HUES48 (cell line): ENCODE data around the gene CREB1.

Experiments
- H3K27ac ChIP-seq: one replicate; pipeline ENCODE4 v1.7.0; 2013; ENCODE audit warnings: low read depth, low read length, inconsistent platforms
- H3K27me3 ChIP-seq: 2 replicates; pipeline ENCODE4 v1.6.1; 2013; ENCODE audit warnings: mild to moderate bottlenecking, low read length; ENCODE audit not compliant: control insufficient read depth, insufficient read depth
- H3K36me3 ChIP-seq: 2 replicates; pipeline ENCODE4 v1.6.1; 2013; ENCODE audit warnings: low read length; ENCODE audit not compliant: control insufficient read depth, insufficient read depth
- H3K4me1 ChIP-seq: 2 replicates; pipeline ENCODE4 v1.6.1; 2013; ENCODE audit warnings: mild to moderate bottlenecking, low read length; ENCODE audit not compliant: control insufficient read depth, insufficient read depth
- H3K4me3 ChIP-seq: 2 replicates; pipeline ENCODE4 v1.5.1; 2013; ENCODE audit warnings: mild to moderate bottlenecking, low read depth, low read length
- H3K9ac ChIP-seq: 2 replicates; pipeline ENCODE4 v1.6.1; 2013; ENCODE audit warnings: mild to moderate bottlenecking, low read depth, low read length, moderate library complexity
- H3K9me3 ChIP-seq: 2 replicates; pipeline ENCODE4 v1.6.1; 2013; ENCODE audit warnings: low read length; ENCODE audit not compliant: control insufficient read depth, insufficient read depth

CREB1 gene

DNA sequence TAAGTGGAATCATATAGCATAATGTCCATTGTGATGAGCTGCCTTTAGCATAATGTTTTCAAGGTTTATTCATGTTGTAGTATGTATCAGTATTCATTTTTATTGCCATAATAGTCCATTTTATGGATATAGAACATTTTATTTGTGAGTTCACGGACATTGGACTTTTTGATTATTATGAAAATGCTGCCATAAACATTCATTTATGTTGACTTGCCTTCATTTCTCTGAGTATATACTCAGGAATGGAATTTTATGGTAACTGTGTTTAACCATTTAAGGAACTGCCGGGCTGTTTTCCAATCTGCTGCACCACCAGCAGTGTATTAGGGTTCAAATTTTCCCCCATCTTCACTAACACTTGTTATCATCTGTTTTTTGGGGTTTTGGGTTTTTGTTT, 12.2 kb downstream of the CREB1 start:
- Histone ChIP-seq H3K27ac (no peak overlapping the region), H3K36me3 (peaks cover 2% of the 10 kb centered on the region; the same call in 1 of the 2 replicates), H3K4me1 (peaks cover 4% of the 10 kb centered on the region; the same call in 1 of the 2 replicates), H3K27me3 (no peaks in the 10 kb centered on the region), H3K9me3 (no peaks in the 10 kb centered on the region), H3K4me3 (no peak overlapping the region), H3K9ac (no peak overlapping the region)

DNA sequence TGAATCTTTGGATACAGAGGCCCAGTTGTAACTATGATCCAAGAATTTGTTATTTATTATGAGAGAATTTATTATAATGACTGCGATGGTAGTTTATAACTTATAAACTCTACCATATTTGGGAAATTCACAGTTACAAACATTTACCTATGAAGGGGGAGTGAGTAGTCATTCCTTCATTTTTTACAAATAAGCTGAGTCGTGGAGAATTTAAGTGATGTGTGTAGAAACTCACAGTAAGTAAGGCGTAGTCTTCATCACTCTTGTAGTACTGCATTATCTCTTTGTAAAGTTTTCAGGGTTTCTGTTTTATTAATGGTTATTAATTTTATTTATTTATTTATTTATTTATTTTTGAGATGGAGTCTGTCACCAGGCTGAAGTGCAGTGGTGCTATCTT, 13.5 kb downstream of the CREB1 start:
- Histone ChIP-seq H3K27ac (no peak overlapping the region), H3K4me1 (no peaks in the 10 kb centered on the region), H3K4me3 (no peak overlapping the region), H3K36me3 (peaks cover 2% of the 10 kb centered on the region; the same call in 1 of the 2 replicates), H3K9ac (no peak overlapping the region), H3K27me3 (no peaks in the 10 kb centered on the region), H3K9me3 (no peaks in the 10 kb centered on the region)

DNA sequence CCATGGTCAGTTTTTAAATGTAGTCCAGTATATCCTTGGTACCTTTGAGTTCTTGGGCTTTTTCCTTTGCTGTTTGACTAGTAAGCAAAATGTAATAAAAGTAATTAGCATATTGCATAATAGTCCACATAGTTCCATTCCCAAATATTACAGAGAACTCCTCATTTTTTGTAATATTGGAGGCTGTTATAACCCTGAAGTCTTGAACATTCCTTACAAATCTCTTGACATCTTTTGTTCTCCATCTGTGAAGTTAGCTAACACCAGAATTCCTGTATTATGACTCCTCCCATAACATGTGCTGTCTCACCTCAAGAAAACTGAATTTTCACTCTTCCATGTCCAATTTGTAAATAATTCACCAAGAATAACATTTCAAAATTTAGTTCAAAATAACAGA, 17.1 kb downstream of the CREB1 start:
- Histone ChIP-seq H3K9ac (no peak overlapping the region), H3K27ac (no peak overlapping the region), H3K36me3 (peaks cover 2% of the 10 kb centered on the region; the same call in 1 of the 2 replicates)

DNA sequence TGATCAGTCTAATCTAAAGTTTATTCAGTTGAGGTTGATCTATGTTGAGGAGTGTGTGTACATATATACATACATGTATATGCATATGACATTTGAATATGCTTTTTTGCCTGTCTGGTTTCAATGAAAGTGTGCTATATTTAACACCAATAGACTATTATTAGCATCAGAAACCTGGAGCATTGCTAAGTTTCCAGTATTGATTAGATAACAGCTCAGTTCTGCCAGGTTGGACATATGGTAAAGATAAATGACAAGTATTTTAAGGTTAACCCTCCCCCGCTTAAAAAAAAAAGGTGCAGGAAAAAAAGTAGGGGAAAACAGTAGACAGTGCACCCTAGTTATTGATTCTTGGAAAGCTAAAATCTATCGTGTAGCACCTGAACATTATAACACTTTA, 19.4 kb downstream of the CREB1 start:
- no peaks in the 10 kb centered on the region for H3K27me3 ChIP-seq
- no peak overlapping the region for H3K27ac ChIP-seq
- H3K36me3 ChIP-seq: peaks cover 2% of the 10 kb centered on the region; the same call in 1 of the 2 replicates
- no peaks in the 10 kb centered on the region for H3K4me1 ChIP-seq
- no peak overlapping the region for H3K4me3 ChIP-seq
- no peak overlapping the region for H3K9ac ChIP-seq
- no peaks in the 10 kb centered on the region for H3K9me3 ChIP-seq

More for the DNA sequence above, 17.1 kb downstream of the CREB1 start:
- no peaks in the 10 kb centered on the region for H3K27me3 ChIP-seq
- H3K4me3 ChIP-seq: no peak overlapping the region
- H3K9me3 ChIP-seq: no peaks in the 10 kb centered on the region
- no peaks in the 10 kb centered on the region for H3K4me1 ChIP-seq

DNA sequence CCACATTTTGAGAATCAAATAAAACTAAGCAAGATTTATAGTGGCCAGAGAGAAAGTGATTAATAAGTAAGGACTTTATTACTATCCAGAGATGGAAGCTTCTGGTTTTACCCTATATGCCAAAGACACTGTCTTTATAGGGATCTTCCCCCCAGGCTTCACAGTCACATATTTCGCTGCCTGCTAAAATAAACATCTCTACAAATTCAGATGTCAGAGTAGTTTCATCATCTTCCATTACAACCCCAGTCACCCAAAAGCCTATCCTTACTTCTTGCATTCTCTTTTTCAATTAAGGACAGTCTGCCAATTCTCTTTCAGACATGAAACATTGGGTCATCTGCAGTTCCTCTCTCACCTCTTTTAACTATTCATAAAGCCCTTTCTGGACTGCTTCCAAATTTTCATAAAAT, 28.3 kb downstream of the CREB1 start:
- no peak overlapping the region for H3K27ac ChIP-seq
- peaks cover 74% of the 10 kb centered on the region for H3K36me3 ChIP-seq

DNA sequence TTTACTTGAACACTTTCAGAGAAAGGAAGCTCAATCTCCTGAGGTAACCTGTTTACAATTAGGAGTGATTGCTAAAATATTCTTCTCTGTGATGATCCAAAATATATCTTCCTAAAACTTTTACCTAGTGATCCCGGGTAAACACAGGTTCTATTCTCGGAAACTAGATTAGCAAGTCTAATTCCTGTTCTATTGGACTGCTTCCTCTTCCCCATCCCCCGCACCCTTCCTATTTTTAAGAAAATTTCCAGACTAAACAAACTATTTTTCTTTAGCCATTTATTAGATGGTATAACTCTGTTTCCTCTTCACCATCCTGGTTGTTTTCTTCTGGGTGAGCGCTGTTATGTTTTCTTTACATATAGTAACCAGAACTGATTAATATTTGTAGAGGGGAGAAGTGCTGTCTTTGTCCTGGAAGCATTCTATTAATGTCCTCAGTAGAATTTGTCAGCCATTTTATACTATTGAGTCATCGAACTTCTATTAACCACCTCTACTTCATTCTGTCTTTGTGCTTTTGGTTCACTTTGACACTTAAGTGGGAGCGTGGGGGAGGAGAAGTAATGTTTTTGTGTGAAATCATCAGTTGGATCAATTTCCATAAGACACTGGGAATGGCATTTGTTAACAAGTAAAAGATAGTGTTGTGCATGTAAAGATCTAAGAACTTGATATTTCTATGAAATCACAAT, 31.8 kb downstream of the CREB1 start:
- H3K27me3 ChIP-seq: no peaks in the 10 kb centered on the region
- H3K27ac ChIP-seq: no peak overlapping the region
- no peak overlapping the region for H3K4me3 ChIP-seq
- peaks cover 85% of the 10 kb centered on the region for H3K36me3 ChIP-seq
- H3K4me1 ChIP-seq: no peaks in the 10 kb centered on the region; the same call in 1 of the 2 replicates
- no peak overlapping the region for H3K9ac ChIP-seq
- H3K9me3 ChIP-seq: no peaks in the 10 kb centered on the region

More for the DNA sequence above, 28.3 kb downstream of the CREB1 start:
- no peaks in the 10 kb centered on the region for H3K9me3 ChIP-seq
- H3K4me3 ChIP-seq: no peak overlapping the region
- no peaks in the 10 kb centered on the region; the same call in 1 of the 2 replicates for H3K4me1 ChIP-seq
- no peak overlapping the region for H3K9ac ChIP-seq
- H3K27me3 ChIP-seq: no peaks in the 10 kb centered on the region

DNA sequence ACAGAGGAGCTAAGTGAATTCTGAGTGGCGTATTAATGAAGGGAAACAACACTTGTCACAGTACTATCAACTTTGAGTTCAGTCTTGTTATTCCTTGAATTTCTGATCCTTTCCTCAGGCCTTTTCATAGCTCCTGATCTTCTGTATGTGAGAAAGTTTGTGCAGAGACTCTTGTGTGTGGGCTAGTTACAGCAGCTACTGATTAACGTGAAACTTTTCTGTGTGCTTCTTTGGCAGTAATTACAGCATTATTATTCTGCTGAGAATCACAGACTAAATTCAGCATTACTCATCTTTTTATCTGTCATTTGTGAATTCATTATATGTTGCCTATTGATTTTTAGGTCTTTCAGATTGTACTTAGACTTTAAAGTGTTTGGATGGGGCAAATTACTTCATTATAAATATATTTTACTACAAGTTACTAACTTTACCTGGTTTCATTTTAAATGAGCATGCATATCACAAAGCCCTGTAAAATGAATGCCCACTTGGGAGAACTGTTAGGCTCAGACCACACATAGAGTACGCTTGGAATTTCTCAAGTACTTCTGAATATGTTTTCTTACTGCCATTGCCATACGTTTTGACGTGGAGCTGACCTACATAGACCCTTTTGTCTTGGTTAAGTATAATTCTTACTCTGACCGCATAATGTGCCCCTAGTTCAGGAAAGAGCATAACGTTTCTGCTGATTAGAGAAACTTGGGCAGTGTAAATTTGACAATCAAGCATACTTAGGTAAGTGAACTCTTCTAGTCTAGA, 36.2 kb downstream of the CREB1 start:
- no peaks in the 10 kb centered on the region for H3K27me3 ChIP-seq
- no peaks in the 10 kb centered on the region for H3K9me3 ChIP-seq
- H3K9ac ChIP-seq: no peak overlapping the region
- no peak overlapping the region for H3K4me3 ChIP-seq
- H3K4me1 ChIP-seq: no peaks in the 10 kb centered on the region; the same call in 1 of the 2 replicates
- peaks cover 89% of the 10 kb centered on the region for H3K36me3 ChIP-seq
- peak overlapping the region; percentile 9 for H3K27ac ChIP-seq

DNA sequence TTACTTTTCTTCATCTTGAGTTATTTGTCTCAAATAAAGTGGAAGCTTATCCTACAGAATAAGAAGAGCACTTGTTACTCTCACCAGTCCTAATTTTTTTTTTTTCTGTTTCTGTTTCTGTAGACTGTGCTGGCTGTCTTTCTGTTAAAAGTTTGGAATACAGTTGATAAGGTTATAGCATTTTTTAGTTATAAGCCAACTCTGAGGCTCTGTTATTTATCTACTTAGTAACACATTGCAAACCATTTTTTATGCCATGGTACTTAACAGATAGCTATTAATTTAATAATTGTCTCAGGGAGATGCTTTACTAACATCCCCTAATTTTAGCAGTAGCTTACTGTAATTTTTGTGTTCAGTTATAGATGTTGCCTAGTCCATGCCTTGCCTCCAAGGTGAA, 37.9 kb downstream of the CREB1 start:
- H3K27ac ChIP-seq: no peak overlapping the region
- H3K4me3 ChIP-seq: no peak overlapping the region
- no peak overlapping the region for H3K9ac ChIP-seq
- peaks cover 88% of the 10 kb centered on the region for H3K36me3 ChIP-seq
- H3K27me3 ChIP-seq: no peaks in the 10 kb centered on the region
- no peaks in the 10 kb centered on the region for H3K9me3 ChIP-seq
- no peaks in the 10 kb centered on the region for H3K4me1 ChIP-seq

DNA sequence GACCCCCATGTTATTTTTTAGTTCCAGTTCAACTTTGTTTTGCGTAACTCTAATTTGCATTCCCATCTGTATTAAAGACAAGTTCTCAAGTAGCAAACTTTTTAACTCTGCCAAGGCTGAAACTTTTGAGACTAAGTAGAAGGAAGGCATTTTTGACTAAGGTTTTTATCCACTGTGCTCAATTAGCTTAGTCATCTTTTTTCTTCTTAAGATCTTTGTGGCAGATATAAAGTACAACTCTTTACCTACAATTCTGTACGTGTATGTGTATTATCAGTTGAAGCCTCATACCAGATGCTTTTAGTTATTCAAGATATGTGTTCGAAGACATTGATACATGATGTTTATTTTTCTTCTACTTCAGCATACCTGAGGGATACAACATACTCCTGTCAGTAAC, 41.6 kb downstream of the CREB1 start:
- no peak overlapping the region for H3K4me3 ChIP-seq
- peaks cover 94% of the 10 kb centered on the region for H3K36me3 ChIP-seq
- H3K9me3 ChIP-seq: no peaks in the 10 kb centered on the region
- H3K27ac ChIP-seq: no peak overlapping the region
- H3K9ac ChIP-seq: no peak overlapping the region
- no peaks in the 10 kb centered on the region for H3K27me3 ChIP-seq
- no peaks in the 10 kb centered on the region for H3K4me1 ChIP-seq

DNA sequence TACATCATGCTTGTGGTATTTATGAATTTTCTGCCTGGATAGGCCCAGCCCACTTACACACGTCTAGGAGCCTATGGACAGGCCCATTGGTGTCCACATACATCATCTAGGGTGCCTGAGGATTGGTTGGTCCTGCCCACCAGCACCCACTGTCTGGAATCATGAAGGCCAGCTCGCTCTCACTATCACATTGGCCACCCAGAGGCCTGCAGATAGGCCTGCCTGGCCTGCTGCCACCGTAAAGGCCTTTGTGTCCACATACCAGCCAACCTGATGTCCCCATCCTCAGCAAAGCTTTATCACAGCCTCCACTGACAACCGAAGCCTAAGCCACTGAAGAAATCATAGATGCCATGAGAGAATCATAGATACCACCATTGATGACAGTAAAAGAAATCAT, 55.2 kb downstream of the CREB1 start:
- no peak overlapping the region for H3K4me3 ChIP-seq
- no peaks in the 10 kb centered on the region for H3K9me3 ChIP-seq
- H3K4me1 ChIP-seq: no peaks in the 10 kb centered on the region
- no peak overlapping the region for H3K9ac ChIP-seq
- no peaks in the 10 kb centered on the region for H3K27me3 ChIP-seq
- H3K36me3 ChIP-seq: peaks cover 94% of the 10 kb centered on the region
- H3K27ac ChIP-seq: no peak overlapping the region

DNA sequence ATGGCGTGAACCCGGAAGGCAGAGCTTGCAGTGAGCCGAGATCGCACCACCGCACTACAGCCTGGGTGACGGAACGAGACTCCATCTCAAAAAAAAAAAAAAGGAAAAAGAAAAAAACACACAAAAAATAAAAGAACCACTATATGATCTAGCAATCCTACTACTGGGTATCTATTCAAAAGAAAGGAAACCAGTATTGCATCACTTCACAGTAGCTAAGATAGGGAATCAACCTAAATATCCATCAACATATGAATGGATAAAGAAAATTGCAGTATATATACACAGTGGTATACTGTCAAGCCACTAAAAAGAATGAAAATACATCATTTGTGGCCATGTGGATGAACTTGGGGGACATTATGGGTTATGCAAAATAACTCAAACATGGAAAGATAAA, 57.5 kb downstream of the CREB1 start:
- Histone ChIP-seq H3K27ac (no peak overlapping the region), H3K36me3 (peaks cover 91% of the 10 kb centered on the region), H3K4me3 (no peak overlapping the region), H3K4me1 (no peaks in the 10 kb centered on the region), H3K27me3 (no peaks in the 10 kb centered on the region), H3K9ac (no peak overlapping the region), H3K9me3 (no peaks in the 10 kb centered on the region)
